HEK293 (cell line): Measurements from ENCODE around the gene YWHAE.

Experiments
- CTCF ChIA-PET: fragments of 350-600 bp; formaldehyde crosslinking; extraction: SDS; loops from one replicate; lab custom pipeline; 2021; ENCODE audit warnings: antibody characterized with exemption; lab: Yijun Ruan, JAX
- POLR2A ChIA-PET: fragments of 300-600 bp; formaldehyde crosslinking; extraction: SDS; loops from one replicate; lab custom pipeline; 2020; ENCODE audit warnings: antibody characterized with exemption, inconsistent platforms; lab: Yijun Ruan, JAX
- H3K27ac ChIP-seq: fragments of 200-500 bp; sonication (Bioruptor generic); 2 replicates; pipeline ENCODE4 v1.5.1; 2014; ENCODE audit warnings: low read depth, low read length, control low read depth, inconsistent platforms; ENCODE audit errors: extremely low read depth
- H3K36me3 ChIP-seq, 2 experiments: fragments of 200-500 bp in 1 of 2; sonication (Bioruptor generic) in 1 of 2; 1 replicate in 1 of 2; 2 replicates in 1 of 2; pipeline ENCODE4 v1.5.1; 2014 to 2017; ENCODE audit warnings: inconsistent platforms in 2 of 2, low read length in 2 of 2; ENCODE audit not compliant: control insufficient read depth in 2 of 2, insufficient read depth in 1 of 2
- H3K4me1 ChIP-seq: fragments of 200-500 bp; sonication (Bioruptor generic); 2 replicates; pipeline ENCODE4 v1.5.1; 2014; ENCODE audit warnings: mild to moderate bottlenecking, low read length, inconsistent platforms; ENCODE audit not compliant: control insufficient read depth, insufficient read depth
- H3K4me3 ChIP-seq: 2 replicates; pipeline ENCODE4 v1.5.1; 2011; ENCODE audit warnings: low read depth, mild to moderate bottlenecking, control low read depth, low read length, moderate library complexity
- H3K9me3 ChIP-seq: fragments of 200-500 bp; sonication (Bioruptor generic); 2 replicates; pipeline ENCODE4 v1.5.1; 2014; ENCODE audit warnings: low read depth, low read length, inconsistent platforms; ENCODE audit not compliant: control insufficient read depth, insufficient read depth
- AEBP2 ChIP-seq: fragments of 450-650 bp; formaldehyde crosslinking; IDR thresholded peaks from 2 replicates; pipeline ENCODE4 v1.5.1; 2016; ENCODE audit warnings: missing biosample characterization, missing genetic modification characterization, borderline replicate concordance
- FEZF1 ChIP-seq: fragments of 450-650 bp; formaldehyde crosslinking; IDR thresholded peaks from 2 replicates; pipeline ENCODE4 v1.5.1; 2016; ENCODE audit warnings: missing biosample characterization, missing genetic modification characterization
- MYNN ChIP-seq: fragments of 450-650 bp; formaldehyde crosslinking; IDR thresholded peaks from 2 replicates; pipeline ENCODE4 v1.5.1; 2016; ENCODE audit warnings: missing biosample characterization, missing genetic modification characterization, borderline replicate concordance
- YY1 ChIP-seq: fragments of 450-650 bp; formaldehyde crosslinking; IDR thresholded peaks from 2 replicates; pipeline ENCODE4 v1.5.1; 2018; ENCODE audit warnings: missing biosample characterization, missing genetic modification characterization
- ZBTB8A ChIP-seq: fragments of 450-650 bp; formaldehyde crosslinking; IDR thresholded peaks from 2 replicates; pipeline ENCODE4 v1.5.1; 2016; ENCODE audit warnings: missing biosample characterization, missing genetic modification characterization
- ZIC2 ChIP-seq: fragments of 450-650 bp; formaldehyde crosslinking; IDR thresholded peaks from 2 replicates; pipeline ENCODE4 v1.5.1; 2016; ENCODE audit warnings: missing biosample characterization, missing genetic modification characterization
- ZNF157 ChIP-seq: fragments of 450-650 bp; formaldehyde crosslinking; IDR thresholded peaks from 2 replicates; pipeline ENCODE4 v1.5.1; 2016; ENCODE audit warnings: missing biosample characterization, missing genetic modification characterization
- ZNF169 ChIP-seq: fragments of 450-650 bp; formaldehyde crosslinking; IDR thresholded peaks from 2 replicates; pipeline ENCODE4 v1.5.1; 2016; ENCODE audit warnings: missing biosample characterization, missing genetic modification characterization
- ZNF223 ChIP-seq: fragments of 450-650 bp; formaldehyde crosslinking; IDR thresholded peaks from 2 replicates; pipeline ENCODE4 v1.5.1; 2016; ENCODE audit warnings: missing biosample characterization, missing genetic modification characterization
- ZNF266 ChIP-seq: fragments of 450-650 bp; formaldehyde crosslinking; IDR thresholded peaks from 2 replicates; pipeline ENCODE4 v1.5.1; 2016; ENCODE audit warnings: missing biosample characterization, missing genetic modification characterization, low read depth
- ZNF274 ChIP-seq, 2 experiments: fragments of 200-500 bp in 1 of 2; fragments of 450-650 bp in 1 of 2; sonication (Bioruptor generic) in 1 of 2; formaldehyde crosslinking in 1 of 2; IDR thresholded peaks; 2 replicates each; pipeline versions ENCODE4 v1.5.1 to v1.6.1; 2014 to 2016; ENCODE audit warnings: borderline replicate concordance in 1 of 2, inconsistent platforms in 1 of 2, low read length in 1 of 2, missing biosample characterization in 1 of 2, missing genetic modification characterization in 1 of 2
- ZNF311 ChIP-seq: fragments of 450-650 bp; formaldehyde crosslinking; IDR thresholded peaks from 2 replicates; pipeline ENCODE4 v1.5.1; 2017; ENCODE audit warnings: missing biosample characterization, missing genetic modification characterization, borderline replicate concordance
- ZNF398 ChIP-seq: fragments of 450-650 bp; formaldehyde crosslinking; IDR thresholded peaks from 2 replicates; pipeline ENCODE4 v1.5.1; 2017; ENCODE audit warnings: missing biosample characterization, missing genetic modification characterization
- ZNF426 ChIP-seq: fragments of 450-650 bp; formaldehyde crosslinking; IDR thresholded peaks from 2 replicates; pipeline ENCODE4 v1.5.1; 2017; ENCODE audit warnings: missing biosample characterization, missing genetic modification characterization, mild to moderate bottlenecking, inconsistent platforms, moderate library complexity
- ZNF433 ChIP-seq: fragments of 450-650 bp; formaldehyde crosslinking; IDR thresholded peaks from 2 replicates; pipeline ENCODE4 v1.5.1; 2016; ENCODE audit warnings: missing biosample characterization, missing genetic modification characterization, low read depth
- ZNF488 ChIP-seq: fragments of 450-650 bp; formaldehyde crosslinking; IDR thresholded peaks from 2 replicates; pipeline ENCODE4 v1.5.1; 2016; ENCODE audit warnings: missing biosample characterization, missing genetic modification characterization
- ZNF596 ChIP-seq: fragments of 450-650 bp; IDR thresholded peaks from 2 replicates; pipeline ENCODE4 v1.5.0; 2018; ENCODE audit warnings: missing biosample characterization, mild to moderate bottlenecking, missing genetic modification characterization, moderate library complexity
- ZNF600 ChIP-seq: fragments of 450-650 bp; formaldehyde crosslinking; IDR thresholded peaks from 2 replicates; pipeline ENCODE4 v1.5.1; 2016; ENCODE audit warnings: missing biosample characterization, missing genetic modification characterization
- ZNF639 ChIP-seq: fragments of 450-650 bp; formaldehyde crosslinking; IDR thresholded peaks from 2 replicates; pipeline ENCODE4 v1.5.1; 2016; ENCODE audit warnings: missing biosample characterization, missing genetic modification characterization
- ZNF701 ChIP-seq: fragments of 450-650 bp; formaldehyde crosslinking; IDR thresholded peaks from 2 replicates; pipeline ENCODE4 v1.5.1; 2016; ENCODE audit warnings: missing biosample characterization, missing genetic modification characterization
- ZNF747 ChIP-seq: fragments of 450-650 bp; formaldehyde crosslinking; IDR thresholded peaks from 2 replicates; pipeline ENCODE4 v1.5.1; 2016; ENCODE audit warnings: missing biosample characterization, missing genetic modification characterization
- ZNF76 ChIP-seq: fragments of 450-650 bp; formaldehyde crosslinking; IDR thresholded peaks from 2 replicates; pipeline ENCODE4; 2016; ENCODE audit warnings: low read depth, missing biosample characterization, missing genetic modification characterization, borderline replicate concordance
- ZNF768 ChIP-seq: fragments of 450-650 bp; formaldehyde crosslinking; IDR thresholded peaks from 2 replicates; pipeline ENCODE4 v1.5.1; 2018; ENCODE audit warnings: missing biosample characterization, mild to moderate bottlenecking, missing genetic modification characterization
- ZXDB ChIP-seq: fragments of 450-650 bp; formaldehyde crosslinking; IDR thresholded peaks from 2 replicates; pipeline ENCODE4 v1.5.1; 2016; ENCODE audit warnings: missing biosample characterization, missing genetic modification characterization
- TF ChIP-seq, protein P1 (sequence below): fragments of 450-650 bp; IDR thresholded peaks from 2 replicates; pipeline ENCODE4 v1.5.1; 2018; ENCODE audit warnings: missing biosample characterization, mild to moderate bottlenecking, missing genetic modification characterization
- TF ChIP-seq, protein P2 (sequence below): fragments of 450-650 bp; formaldehyde crosslinking; IDR thresholded peaks from 2 replicates; pipeline ENCODE4 v1.5.1; 2016; ENCODE audit warnings: missing biosample characterization, missing genetic modification characterization

The YWHAE gene

DNA sequence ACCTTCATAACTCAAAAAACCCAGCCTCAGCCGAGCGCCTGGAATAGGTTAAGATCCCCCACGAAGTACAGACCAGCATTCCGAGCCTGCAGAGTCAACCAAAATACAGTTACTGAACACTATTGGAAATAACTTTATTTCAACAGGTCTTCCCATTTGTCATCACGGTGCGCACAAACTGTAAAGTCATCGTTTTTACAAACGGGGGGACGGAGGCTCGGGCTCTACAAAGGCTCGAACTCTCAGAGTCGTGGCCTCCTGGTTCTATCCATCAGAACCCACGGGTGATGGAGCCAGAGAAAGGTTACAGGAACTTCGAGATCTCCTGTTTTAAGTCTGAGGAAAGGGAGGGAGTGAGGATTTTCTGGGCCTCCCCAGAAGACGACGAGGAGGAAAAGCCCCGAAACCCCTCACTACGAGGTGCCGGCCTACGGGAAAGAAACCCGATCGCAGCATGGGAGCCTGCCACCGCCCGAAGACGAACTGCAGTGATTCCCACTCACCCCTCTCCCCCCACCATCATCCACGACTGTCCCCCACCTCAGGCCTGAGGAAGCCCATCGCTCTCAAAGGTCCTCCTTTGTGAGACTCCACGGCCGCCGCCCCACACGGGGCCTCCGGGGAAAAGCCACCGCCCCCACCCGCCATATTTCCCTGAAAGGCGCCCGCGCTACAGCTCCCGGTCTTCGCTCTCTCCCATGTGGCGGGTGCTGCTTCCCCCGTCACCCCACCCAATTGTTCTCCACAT is 917 bp downstream of the YWHAE start:
- peak overlapping the region; percentile 100 for H3K27ac ChIP-seq
- POLR2A ChIA-PET = interaction anchor here (0.8 to 2.6 kb wide), 10 partner anchors 9 to 118 kb away, joined by 3 to 25 read pairs (median 6); partner anchors contain the start of gene INPP5K
- H3K4me3 ChIP-seq = peak overlapping the region; percentile 93
- peaks cover 26 to 35% of the 10 kb centered on the region in 2 experiments for H3K36me3 ChIP-seq
- CTCF ChIA-PET = interaction anchor here (0.8 kb wide), 1 partner anchor 34 kb away, joined by 4 read pairs; no protein-coding TSS in a partner anchor
- no peaks in the 10 kb centered on the region for H3K9me3 ChIP-seq
- H3K4me1 ChIP-seq = peaks cover 15% of the 10 kb centered on the region
- TF ChIP-seq ZBTB8A (tag by site-specific recombination) = no peak; the same call in 1 of the 2 replicates
- peak; percentile 70 for TF ChIP-seq ZNF398
- TF ChIP-seq ZNF223 (tag by site-specific recombination) = no peak
- no peak for TF ChIP-seq AEBP2
- TF ChIP-seq ZNF768 (tag by site-specific recombination) = no peak
- TF ChIP-seq YY1 = no peak
- no peak for TF ChIP-seq MYNN (tag by site-specific recombination)
- TF ChIP-seq ZNF488 (tag by site-specific recombination) = no peak
- no peak for TF ChIP-seq ZNF157 (tag by site-specific recombination)
- no peak for TF ChIP-seq ZNF433
- no peak for TF ChIP-seq ZIC2 (tag by site-specific recombination)
- TF ChIP-seq, protein P1, sequence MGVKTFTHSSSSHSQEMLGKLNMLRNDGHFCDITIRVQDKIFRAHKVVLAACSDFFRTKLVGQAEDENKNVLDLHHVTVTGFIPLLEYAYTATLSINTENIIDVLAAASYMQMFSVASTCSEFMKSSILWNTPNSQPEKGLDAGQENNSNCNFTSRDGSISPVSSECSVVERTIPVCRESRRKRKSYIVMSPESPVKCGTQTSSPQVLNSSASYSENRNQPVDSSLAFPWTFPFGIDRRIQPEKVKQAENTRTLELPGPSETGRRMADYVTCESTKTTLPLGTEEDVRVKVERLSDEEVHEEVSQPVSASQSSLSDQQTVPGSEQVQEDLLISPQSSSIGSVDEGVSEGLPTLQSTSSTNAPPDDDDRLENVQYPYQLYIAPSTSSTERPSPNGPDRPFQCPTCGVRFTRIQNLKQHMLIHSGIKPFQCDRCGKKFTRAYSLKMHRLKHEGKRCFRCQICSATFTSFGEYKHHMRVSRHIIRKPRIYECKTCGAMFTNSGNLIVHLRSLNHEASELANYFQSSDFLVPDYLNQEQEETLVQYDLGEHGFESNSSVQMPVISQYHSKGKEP = no peak
- TF ChIP-seq FEZF1 = no peak
- TF ChIP-seq ZNF747 (tag by site-specific recombination) = no peak
- TF ChIP-seq ZNF426 (tag by site-specific recombination) = 0 out of 2 replicates have a peak, but pooled peaks have one; percentile 1
- no peak for TF ChIP-seq ZNF274 (IDR thresholded peaks at IDR 0.05; ENCODE audit: low read length)
- no peak for TF ChIP-seq ZNF274 (tag by site-specific recombination; IDR thresholded peaks at IDR 0.05; ENCODE audit: borderline replicate concordance)
- no peak for TF ChIP-seq ZNF266 (tag by site-specific recombination)
- no peak for TF ChIP-seq ZNF600 (tag by site-specific recombination)
- TF ChIP-seq ZNF76 (tag by site-specific recombination) = peak; percentile 13; the same call in 1 of the 2 replicates
- no peak for TF ChIP-seq ZNF701 (tag by site-specific recombination)
- no peak for TF ChIP-seq ZNF596
- no peak for TF ChIP-seq ZNF639
- TF ChIP-seq, protein P2, sequence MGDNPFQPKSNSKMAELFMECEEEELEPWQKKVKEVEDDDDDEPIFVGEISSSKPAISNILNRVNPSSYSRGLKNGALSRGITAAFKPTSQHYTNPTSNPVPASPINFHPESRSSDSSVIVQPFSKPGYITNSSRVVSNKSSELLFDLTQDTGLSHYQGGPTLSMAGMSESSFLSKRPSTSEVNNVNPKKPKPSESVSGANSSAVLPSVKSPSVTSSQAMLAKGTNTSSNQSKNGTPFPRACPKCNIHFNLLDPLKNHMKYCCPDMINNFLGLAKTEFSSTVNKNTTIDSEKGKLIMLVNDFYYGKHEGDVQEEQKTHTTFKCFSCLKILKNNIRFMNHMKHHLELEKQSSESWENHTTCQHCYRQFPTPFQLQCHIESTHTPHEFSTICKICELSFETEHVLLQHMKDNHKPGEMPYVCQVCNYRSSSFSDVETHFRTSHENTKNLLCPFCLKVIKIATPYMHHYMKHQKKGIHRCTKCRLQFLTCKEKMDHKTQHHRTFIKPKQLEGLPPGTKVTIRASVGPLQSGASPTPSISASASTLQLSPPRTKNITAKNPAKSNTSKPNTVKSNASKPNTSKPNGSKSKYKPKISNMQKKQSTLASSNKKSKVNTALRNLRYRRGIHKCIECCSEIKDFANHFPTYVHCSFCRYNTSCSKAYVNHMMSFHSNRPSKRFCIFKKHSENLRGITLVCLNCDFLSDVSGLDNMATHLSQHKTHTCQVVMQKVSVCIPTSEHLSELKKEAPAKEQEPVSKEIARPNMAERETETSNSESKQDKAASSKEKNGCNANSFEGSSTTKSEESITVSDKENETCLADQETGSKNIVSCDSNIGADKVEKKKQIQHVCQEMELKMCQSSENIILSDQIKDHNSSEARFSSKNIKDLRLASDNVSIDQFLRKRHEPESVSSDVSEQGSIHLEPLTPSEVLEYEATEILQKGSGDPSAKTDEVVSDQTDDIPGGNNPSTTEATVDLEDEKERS = no peak
- no peak for TF ChIP-seq ZNF311 (tag by site-specific recombination)
- TF ChIP-seq ZXDB (tag by site-specific recombination) = no peak; the same call in 1 of the 2 replicates
- TF ChIP-seq ZNF169 (tag by site-specific recombination) = no peak
